ENCODE results near the gene ANGPTL2. TPM values are rescaled to one million over a fixed set of nuclear protein-coding genes. Genes with fewer than 3 reads are reported as not detected.
"Not testable (repeated sequence)": the region's sequence is repeated elsewhere in the genome, so short reads cannot be mapped to it uniquely, and the experiment has no call there.

The ANGPTL2 gene, protein sequence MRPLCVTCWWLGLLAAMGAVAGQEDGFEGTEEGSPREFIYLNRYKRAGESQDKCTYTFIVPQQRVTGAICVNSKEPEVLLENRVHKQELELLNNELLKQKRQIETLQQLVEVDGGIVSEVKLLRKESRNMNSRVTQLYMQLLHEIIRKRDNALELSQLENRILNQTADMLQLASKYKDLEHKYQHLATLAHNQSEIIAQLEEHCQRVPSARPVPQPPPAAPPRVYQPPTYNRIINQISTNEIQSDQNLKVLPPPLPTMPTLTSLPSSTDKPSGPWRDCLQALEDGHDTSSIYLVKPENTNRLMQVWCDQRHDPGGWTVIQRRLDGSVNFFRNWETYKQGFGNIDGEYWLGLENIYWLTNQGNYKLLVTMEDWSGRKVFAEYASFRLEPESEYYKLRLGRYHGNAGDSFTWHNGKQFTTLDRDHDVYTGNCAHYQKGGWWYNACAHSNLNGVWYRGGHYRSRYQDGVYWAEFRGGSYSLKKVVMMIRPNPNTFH
- total RNA-seq (1 to 10 TPM in 1 of 2 donors, under 1 TPM in 1; 0.93 to 2.7 TPM), polyA plus RNA-seq (1 to 10 TPM; 1.1 to 3.2 TPM)

DNA sequence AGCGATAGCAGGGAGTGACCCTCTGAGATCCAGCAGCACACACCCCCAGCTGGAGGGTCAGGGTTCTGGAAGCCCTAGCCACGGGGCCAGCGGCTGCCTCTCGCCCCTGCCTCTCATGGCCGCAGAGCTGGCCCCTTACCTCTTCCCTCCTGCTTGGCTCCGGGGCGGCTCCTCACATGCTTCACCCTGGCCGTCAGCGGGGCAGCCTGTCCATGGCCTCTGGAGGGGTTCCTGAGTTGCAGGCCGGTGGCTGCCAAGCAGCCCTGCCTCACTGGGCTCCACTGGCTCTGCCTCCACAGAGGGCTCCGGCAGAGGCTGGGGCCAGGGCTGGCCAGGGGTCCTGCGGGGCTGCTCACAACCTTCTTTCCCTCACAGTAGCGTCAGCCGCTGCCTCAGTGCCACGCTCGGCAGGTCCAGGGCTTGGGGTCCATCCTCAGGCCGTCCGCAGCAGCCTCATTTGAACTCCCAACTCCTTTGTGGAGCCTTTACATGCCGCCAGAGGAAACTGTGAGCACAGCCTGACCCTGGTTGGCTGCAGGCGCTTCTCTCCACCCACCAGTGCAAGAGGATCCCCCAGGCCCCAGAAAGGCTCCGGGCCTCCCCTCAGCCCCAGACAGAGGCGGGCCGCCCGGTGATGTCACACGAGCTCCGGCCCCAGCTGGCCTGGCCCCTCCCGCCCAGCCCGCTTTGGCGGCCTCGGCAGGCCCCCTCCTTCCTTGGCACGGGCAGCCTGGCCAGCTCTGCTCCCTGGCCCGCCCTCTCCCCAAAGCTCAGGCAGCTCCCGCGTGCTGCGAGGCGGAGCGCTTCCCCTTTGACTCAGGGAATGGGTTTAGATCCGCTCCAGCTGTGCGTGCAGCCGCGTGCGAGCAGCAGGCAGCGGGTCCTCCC, at the start of gene ANGPTL2:
Gene ANGPTL2 (minus strand): TSS at position 460 of the 888 bp plus-strand sequence. CDS start 13,904 bp downstream, outside the sequence.
- 17% methylated on average over 43 of the region's 43 CpGs for WGBS
- TF ChIP-seq RAD21 (IDR thresholded peaks at IDR 0.05): peak in 1 of 2 donors; percentile 12
- peak in 1 of 2 donors; percentile 43 for TF ChIP-seq RXRA (IDR thresholded peaks at IDR 0.05)
- TF ChIP-seq SP1 (IDR thresholded peaks at IDR 0.05): peak; percentile 25
- no peak for TF ChIP-seq NR2F2 (IDR thresholded peaks at IDR 0.05)
- TF ChIP-seq FOXA1 (IDR thresholded peaks at IDR 0.05): no peak
- Histone ChIP-seq H3K9ac (ENCODE audit: low read depth in 1 of 2, low read length in 2 of 2) (peak within 1 kb of the TSS in 1 of 2 donors; percentile 10), H3K36me3 (ENCODE audit: control insufficient read depth in 4 of 4, insufficient read depth in 3 of 4, low read depth in 1 of 4, low read length in 3 of 4) (no peaks in the 10 kb centered on the region), H3K27ac (ENCODE audit: low read depth in 1 of 2, low read length in 2 of 2) (peak within 1 kb of the TSS; percentile 70 to 80), H3K4me3 (ENCODE audit: low read depth in 1 of 3, low read length in 3 of 3) (peak within 1 kb of the TSS; percentile 8 to 33 (median 19)), H3K27me3 (ENCODE audit: control insufficient read depth in 4 of 4, insufficient read depth in 4 of 4, low read length in 3 of 4) (no peaks in the 10 kb centered on the region), H3K4me1 (ENCODE audit: control insufficient read depth in 4 of 4, insufficient read depth in 4 of 4, low read length in 3 of 4) (peaks cover 3 to 24% (median 10%) of the 10 kb centered on the region in 4 donors), H3K9me3 (ENCODE audit: control insufficient read depth in 4 of 4, low read length in 3 of 4) (no peaks in the 10 kb centered on the region)
- DNase-seq (ENCODE audit: low spot score): no peak

DNA sequence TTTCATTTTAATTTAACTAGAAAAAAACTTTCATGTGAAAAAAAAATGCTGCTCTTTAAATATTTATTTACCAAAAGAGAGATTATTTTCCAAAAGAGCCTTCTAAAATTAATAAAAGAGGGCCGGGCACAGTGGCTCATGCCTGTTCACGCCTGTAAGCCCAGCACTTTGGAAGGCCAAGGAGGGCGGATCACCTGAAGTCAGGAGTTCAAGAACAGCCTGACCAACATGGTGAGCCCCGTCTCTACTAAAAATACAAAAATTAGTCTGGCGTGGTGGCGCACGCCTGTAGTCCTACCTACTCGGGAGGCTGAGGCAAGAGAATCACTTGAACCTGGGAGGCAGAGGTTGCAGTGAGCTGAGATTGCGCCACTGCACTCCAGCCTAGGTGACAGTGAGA, 48.9 kb upstream of the ANGPTL2 start:
- not testable (repeated sequence) for H3K4me3 ChIP-seq (ENCODE audit: low read depth in 1 of 3, low read length in 3 of 3); H3K9ac ChIP-seq (ENCODE audit: low read depth in 1 of 2, low read length in 2 of 2); H3K4me1 ChIP-seq (ENCODE audit: control insufficient read depth in 4 of 4, insufficient read depth in 4 of 4, low read length in 3 of 4); H3K9me3 ChIP-seq (ENCODE audit: control insufficient read depth in 4 of 4, low read length in 3 of 4); H3K27me3 ChIP-seq (ENCODE audit: control insufficient read depth in 4 of 4, insufficient read depth in 4 of 4, low read length in 3 of 4); DNase-seq (ENCODE audit: low spot score); H3K27ac ChIP-seq (ENCODE audit: low read depth in 1 of 2, low read length in 2 of 2); H3K36me3 ChIP-seq (ENCODE audit: control insufficient read depth in 4 of 4, insufficient read depth in 3 of 4, low read depth in 1 of 4, low read length in 3 of 4)
- 98% methylated on average over 9 of the region's 9 CpGs for whole genome bisulfite sequencing

DNA sequence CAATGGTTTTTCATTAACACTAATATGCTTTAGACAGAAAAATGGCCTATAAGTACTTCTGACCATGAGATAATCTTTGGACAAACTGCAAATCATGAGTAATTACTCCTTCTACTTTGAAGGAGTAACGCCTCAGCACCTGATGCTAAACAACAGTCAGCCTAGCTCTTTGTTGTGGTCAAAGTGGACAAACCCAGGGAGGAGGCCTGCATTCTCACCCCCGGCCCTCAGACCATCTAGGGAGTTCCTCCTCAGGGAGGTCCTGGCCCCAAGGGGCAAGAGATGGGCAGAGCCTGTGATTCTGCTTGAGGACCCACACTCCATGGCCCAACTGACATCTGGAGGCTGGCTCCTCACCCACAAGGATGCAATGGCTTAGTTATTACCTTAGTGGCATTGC, 48.2 kb upstream of the ANGPTL2 start:
- Histone ChIP-seq H3K4me3 (ENCODE audit: low read depth in 1 of 3, low read length in 3 of 3) (no peak overlapping the region), H3K9me3 (ENCODE audit: control insufficient read depth in 4 of 4, low read length in 3 of 4) (no peaks in the 10 kb centered on the region), H3K27ac (ENCODE audit: low read depth in 1 of 2, low read length in 2 of 2) (no peak overlapping the region), H3K27me3 (ENCODE audit: control insufficient read depth in 4 of 4, insufficient read depth in 4 of 4, low read length in 3 of 4) (no peaks in the 10 kb centered on the region), H3K9ac (ENCODE audit: low read depth in 1 of 2, low read length in 2 of 2) (no peak overlapping the region), H3K4me1 (ENCODE audit: control insufficient read depth in 4 of 4, insufficient read depth in 4 of 4, low read length in 3 of 4) (no peaks in the 10 kb centered on the region), H3K36me3 (ENCODE audit: control insufficient read depth in 4 of 4, insufficient read depth in 3 of 4, low read depth in 1 of 4, low read length in 3 of 4) (no peaks in the 10 kb centered on the region)
- no peak for TF ChIP-seq NR2F2 (IDR thresholded peaks at IDR 0.05)
- no peak for TF ChIP-seq HNF4G (IDR thresholded peaks at IDR 0.05)
- TF ChIP-seq HNF4A (conservative IDR thresholded peaks at IDR 0.05): no peak
- TF ChIP-seq, protein P1, sequence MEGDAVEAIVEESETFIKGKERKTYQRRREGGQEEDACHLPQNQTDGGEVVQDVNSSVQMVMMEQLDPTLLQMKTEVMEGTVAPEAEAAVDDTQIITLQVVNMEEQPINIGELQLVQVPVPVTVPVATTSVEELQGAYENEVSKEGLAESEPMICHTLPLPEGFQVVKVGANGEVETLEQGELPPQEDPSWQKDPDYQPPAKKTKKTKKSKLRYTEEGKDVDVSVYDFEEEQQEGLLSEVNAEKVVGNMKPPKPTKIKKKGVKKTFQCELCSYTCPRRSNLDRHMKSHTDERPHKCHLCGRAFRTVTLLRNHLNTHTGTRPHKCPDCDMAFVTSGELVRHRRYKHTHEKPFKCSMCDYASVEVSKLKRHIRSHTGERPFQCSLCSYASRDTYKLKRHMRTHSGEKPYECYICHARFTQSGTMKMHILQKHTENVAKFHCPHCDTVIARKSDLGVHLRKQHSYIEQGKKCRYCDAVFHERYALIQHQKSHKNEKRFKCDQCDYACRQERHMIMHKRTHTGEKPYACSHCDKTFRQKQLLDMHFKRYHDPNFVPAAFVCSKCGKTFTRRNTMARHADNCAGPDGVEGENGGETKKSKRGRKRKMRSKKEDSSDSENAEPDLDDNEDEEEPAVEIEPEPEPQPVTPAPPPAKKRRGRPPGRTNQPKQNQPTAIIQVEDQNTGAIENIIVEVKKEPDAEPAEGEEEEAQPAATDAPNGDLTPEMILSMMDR (IDR thresholded peaks at IDR 0.05; ENCODE audit: low read depth, low read length, missing input control): no peak
- no peak for TF ChIP-seq JUND (IDR thresholded peaks at IDR 0.05)
- no peak for TF ChIP-seq TAF1 (conservative IDR thresholded peaks at IDR 0.05)
- TF ChIP-seq FOXA2 (IDR thresholded peaks at IDR 0.05): no peak
- TF ChIP-seq RAD21 (IDR thresholded peaks at IDR 0.05): no peak
- DNase-seq (ENCODE audit: low spot score): no peak
- 90% methylated on average over 2 of the region's 2 CpGs for WGBS
